GM12892 (cell line): ENCODE measurements around the gene PRKD1.

Experiments
- POLR2A ChIP-seq: IDR thresholded peaks from 2 replicates; pipeline ENCODE4 v1.6.1; 2011; ENCODE audit warnings: low read depth, low read length, control low read depth
- POLR2AphosphoS5 ChIP-seq: IDR thresholded peaks from 2 replicates; pipeline ENCODE4 v1.6.1; 2011; ENCODE audit warnings: low read depth, low read length, control low read depth

DNA sequence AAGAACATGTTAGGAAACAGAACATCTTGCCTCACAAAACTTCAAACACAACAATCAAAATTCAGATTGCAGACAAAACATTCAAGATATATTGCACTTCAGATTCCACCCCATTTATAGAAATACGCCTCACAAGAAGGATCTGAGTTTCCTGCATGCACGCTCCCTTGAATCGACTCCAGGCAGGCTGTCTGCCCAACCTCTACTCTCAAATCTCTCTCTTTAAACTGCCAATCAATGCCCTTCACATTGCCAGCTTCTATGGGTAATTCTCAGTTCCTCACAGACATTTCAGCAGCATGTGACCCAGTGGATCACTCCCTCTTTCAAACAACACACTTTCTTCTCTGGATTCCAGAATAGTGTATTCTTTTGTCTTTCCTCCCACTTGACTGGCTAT lies 184.1 kb downstream of the PRKD1 start:
- no peak for TF ChIP-seq POLR2A
- TF ChIP-seq POLR2AphosphoS5: no peak
